K562 (cell line): ENCODE measurements around the gene ERP44. TPM values are rescaled to one million over a fixed set of nuclear protein-coding genes. Genes with fewer than 3 reads are reported as not detected.

ENCODE experiments used
- ATAC-seq: fragments of 200-7000 bp; cut with Tn5 transposase; 3 replicates; pipeline ENCODE4 v1.9.1; 2020; ENCODE audit warnings: moderate library complexity
- BruUV-seq: library from RNA; stranded (reverse); fragments of 400-500 nt; replicated peaks from 2 replicates; lab custom pipeline; 2021; lab: Mats Ljungman, UMichigan
- CTCF ChIA-PET: fragments of 300-600 bp; formaldehyde crosslinking; extraction: SDS; loops from one replicate; lab custom pipeline; 2021; ENCODE audit warnings: low intra/inter-chr PET ratio; lab: Yijun Ruan, JAX
- POLR2A ChIA-PET: fragments of 300-600, 350-650 bp; sonication (Branson Sonifier 250); formaldehyde crosslinking; extraction: SDS; loops from one replicate; lab custom pipeline; 2021; ENCODE audit warnings: antibody characterized with exemption, inconsistent platforms; lab: Yijun Ruan, JAX
- DNase-seq, 4 experiments: peaks; one replicate each; pipeline versions ENCODE4 v3.0.0 to v3.0.0-alpha.2; 2011 to 2018; ENCODE audit warnings: low spot score in 3 of 4, mixed read lengths in 3 of 4; ENCODE audit errors: extremely low read depth in 1 of 4
- FAIRE-seq: peaks from 2 replicates; lab custom pipeline; 2011; peaks lifted over from hg19 to GRCh38; lab: Jason Lieb, UNC
- H2AFZ ChIP-seq: 2 replicates; pipeline ENCODE4 v1.6.0; 2011; ENCODE audit warnings: low read depth, low read length, control low read depth, inconsistent platforms
- H3K27ac ChIP-seq: fragments of 200-600 bp; 3 replicates; pipeline ENCODE4 v1.8.0; 2011; ENCODE audit warnings: low read depth, mild to moderate bottlenecking, control low read depth, inconsistent platforms, low read length, moderate library complexity, mixed read lengths; ENCODE audit errors: extremely low read depth
- H3K27me3 ChIP-seq, 2 experiments: fragments of 300-600 bp in 1 of 2; 2 replicates in 1 of 2; 3 replicates in 1 of 2; pipeline versions ENCODE4 v1.6.0 to v1.8.0; 2011; ENCODE audit warnings: inconsistent platforms in 2 of 2, low read length in 2 of 2, mild to moderate bottlenecking in 1 of 2, mixed read lengths in 1 of 2, moderate library complexity in 1 of 2; ENCODE audit not compliant: control insufficient read depth in 2 of 2, insufficient read depth in 2 of 2
- H3K36me3 ChIP-seq: fragments of 300-600 bp; 3 replicates; pipeline ENCODE4 v1.8.0; 2011; ENCODE audit warnings: mild to moderate bottlenecking, low read length, inconsistent platforms; ENCODE audit not compliant: control insufficient read depth, insufficient read depth
- H3K4me1 ChIP-seq, 2 experiments: fragments of 200-600 bp in 1 of 2; replicated peaks in 1 of 2; 2 replicates in 1 of 2; 3 replicates in 1 of 2; pipeline versions ENCODE4 v1.5.1 to v1.8.0; 2011; ENCODE audit warnings: inconsistent platforms in 2 of 2, low read length in 2 of 2, mild to moderate bottlenecking in 1 of 2, mixed read lengths in 1 of 2, moderate library complexity in 1 of 2; ENCODE audit not compliant: control insufficient read depth in 2 of 2, insufficient read depth in 2 of 2
- H3K4me2 ChIP-seq: 2 replicates; pipeline ENCODE4 v1.6.1; 2011; ENCODE audit warnings: low read length, control low read depth, inconsistent platforms, mixed read lengths; ENCODE audit not compliant: insufficient read depth
- H3K4me3 ChIP-seq: fragments of 200-600 bp; sonication (generic), shearing (Covaris generic); 2 replicates; pipeline ENCODE4 v1.5.1; 2016; ENCODE audit warnings: control low read depth, inconsistent platforms
- H3K79me2 ChIP-seq: fragments of 200-600 bp; 3 replicates; pipeline ENCODE4 v1.8.0; 2011; ENCODE audit warnings: low read length, inconsistent platforms; ENCODE audit not compliant: control insufficient read depth, insufficient read depth
- H3K9ac ChIP-seq, 2 experiments: 2 replicates each; pipeline versions ENCODE4 v1.6.0 to v1.6.1; 2011; ENCODE audit warnings: low read depth in 2 of 2, low read length in 2 of 2, control low read depth in 1 of 2, inconsistent platforms in 1 of 2, mild to moderate bottlenecking in 1 of 2, mixed read lengths in 1 of 2; ENCODE audit not compliant: insufficient read depth in 1 of 2
- H3K9me1 ChIP-seq: one replicate; pipeline ENCODE4 v1.6.0; 2011; ENCODE audit warnings: inconsistent platforms, mild to moderate bottlenecking, low read length, moderate library complexity; ENCODE audit not compliant: control insufficient read depth, insufficient read depth
- H3K9me3 ChIP-seq: replicated peaks from 2 replicates; pipeline ENCODE4 v1.5.1; 2011; ENCODE audit warnings: low read depth, low read length, inconsistent platforms; ENCODE audit not compliant: control insufficient read depth, insufficient read depth
- H4K20me1 ChIP-seq: replicated peaks from 2 replicates; pipeline ENCODE4 v1.6.1; 2011; ENCODE audit warnings: low read length, inconsistent platforms, mixed read lengths; ENCODE audit not compliant: control insufficient read depth, insufficient read depth
- CBX1 ChIP-seq: sonication (generic); IDR thresholded peaks from 2 replicates; pipeline ENCODE4 v1.6.1; 2016; ENCODE audit warnings: antibody characterized with exemption, low read depth, mild to moderate bottlenecking
- DACH1 ChIP-seq: fragments of 450-650 bp; IDR thresholded peaks from 2 replicates; pipeline ENCODE4 v1.6.1; 2018; ENCODE audit not compliant: partially characterized antibody
- ESRRA ChIP-seq: fragments of 450-650 bp; IDR thresholded peaks from 2 replicates; pipeline ENCODE4 v1.6.1; 2014; ENCODE audit warnings: low read depth, mild to moderate bottlenecking, moderate library complexity, borderline replicate concordance
- FOXA3 ChIP-seq, 2 experiments: fragments of 450-650 bp in 1 of 2; sonication (generic) in 1 of 2; formaldehyde crosslinking; IDR thresholded peaks in 1 of 2; conservative IDR thresholded peaks in 1 of 2; 2 replicates each; pipeline versions ENCODE4 v1.4.0 to v1.8.0; 2020 to 2022; ENCODE audit warnings: mild to moderate bottlenecking in 2 of 2, missing genetic modification reagents in 1 of 2
- FOXJ2 ChIP-seq: fragments of 200-800 bp; sonication (Bioruptor generic); IDR thresholded peaks from 2 replicates; pipeline ENCODE4 v1.6.1; 2016; ENCODE audit warnings: missing genetic modification characterization, missing compliant biosample characterization
- GABPA ChIP-seq: fragments of 200-800 bp; sonication (Bioruptor generic); conservative IDR thresholded peaks from 2 replicates; pipeline ENCODE4 v1.6.1; 2016; ENCODE audit warnings: low read depth, missing genetic modification characterization, missing compliant biosample characterization
- GMEB1 ChIP-seq: fragments of 250-450 bp; sonication (Bioruptor Pico); IDR thresholded peaks from 2 replicates; pipeline ENCODE4 v1.4.0; 2020; ENCODE audit warnings: mild to moderate bottlenecking
- HNRNPLL ChIP-seq: fragments of 200-400 bp; formaldehyde crosslinking; IDR thresholded peaks from 2 replicates; pipeline ENCODE4 v1.6.1; 2017; ENCODE audit warnings: low read length, low read depth, mild to moderate bottlenecking; ENCODE audit not compliant: poor library complexity, severe bottlenecking
- MYBL2 ChIP-seq, 2 experiments: fragments of 450-650 bp in 1 of 2; sonication (generic) in 1 of 2; formaldehyde crosslinking in 1 of 2; IDR thresholded peaks; 2 replicates each; pipeline versions ENCODE4 v1.6.1 to v1.8.1; 2017 to 2022; ENCODE audit warnings: borderline replicate concordance in 1 of 2, inconsistent platforms in 1 of 2, low read depth in 1 of 2, mild to moderate bottlenecking in 1 of 2, missing genetic modification reagents in 1 of 2, moderate library complexity in 1 of 2
- RAD21 ChIP-seq, 2 experiments: fragments of 250-450 bp in 1 of 2; fragments of 450-650 bp in 1 of 2; sonication (Bioruptor Pico) in 1 of 2; formaldehyde crosslinking in 1 of 2; IDR thresholded peaks in 1 of 2; conservative IDR thresholded peaks in 1 of 2; 2 replicates each; pipeline versions ENCODE4 v1.4.0 to v1.8.0; 2020 to 2022; ENCODE audit warnings: mild to moderate bottlenecking in 2 of 2, moderate library complexity in 1 of 2
- SOX6 ChIP-seq: fragments of 450-650 bp; IDR thresholded peaks from 2 replicates; pipeline ENCODE4 v1.6.1; 2014; ENCODE audit warnings: mild to moderate bottlenecking
- ZNF24 ChIP-seq: fragments of 450-650 bp; IDR thresholded peaks from 2 replicates; pipeline ENCODE4 v1.6.1; 2016
- ZNF561 ChIP-seq: fragments of 450-650 bp; formaldehyde crosslinking; conservative IDR thresholded peaks from 2 replicates; pipeline ENCODE4 v1.4.0; 2020; ENCODE audit warnings: mild to moderate bottlenecking, moderate library complexity
- WGBS: fragments of 100-300 bp; shearing (Covaris generic); methylation state at CpG from one replicate; pipeline ENCODE4 v1.1.6; 2016; ENCODE audit warnings: low coverage, mixed read lengths; ENCODE audit not compliant: insufficient coverage; ENCODE audit errors: missing lambda C conversion rate; 5-methylcytosine and 5-hydroxymethylcytosine counted together
- in situ Hi-C: fragments of 300-500 bp; cut with MboI; formaldehyde crosslinking; loops from 4 replicates; pipeline ENCODE4 v1.15.0; 2018; ENCODE audit warnings: inconsistent platforms, mixed read lengths
- intact Hi-C: fragments of 100-400 bp; cut with micrococcal nuclease; formaldehyde crosslinking; loops from 2 replicates; pipeline ENCODE4 v1.14.2; 2022
- polyA plus RNA-seq, 8 experiments: library from polyadenylated mRNA; depleted of rRNA in 4 of 8; stranded (reverse) in 5 of 8; unstranded in 3 of 8; fragments of >200 nt; fragmentation: Nextera tagmentation in 2 of 8; fragmentation: Illumina TruSeq in 1 of 8; extraction: Ambion mirVana in 2 of 8; extraction: Trizol in 1 of 8; gene quantifications; 2 replicates each; pipeline versions ENCODE4 v1.2.1 to v1.2.3, GENCODE V29; 2011 to 2014; ENCODE audit warnings: inconsistent platforms in 1 of 8, missing spikeins in 1 of 8
- total RNA-seq, 7 experiments: library from RNA; depleted of rRNA in 6 of 7; stranded (reverse); fragments of >200 nt in 6 of 7; fragmentation: Illumina TruSeq in 2 of 7; extraction: Trizol in 2 of 7; gene quantifications; 2 replicates each; pipeline versions ENCODE4 v1.2.1 to v1.2.3, GENCODE V29; 2011 to 2021; ENCODE audit warnings: low replicate concordance in 1 of 7
- TF ChIP-seq, protein P1 (sequence below): fragments of 250-450 bp; sonication (Bioruptor Pico); IDR thresholded peaks from 2 replicates; pipeline ENCODE4 v1.8.0; 2022; ENCODE audit warnings: moderate library complexity, mild to moderate bottlenecking, inconsistent platforms
- TF ChIP-seq, protein P2 (sequence below): fragments of 250-450 bp; sonication (Bioruptor Pico); IDR thresholded peaks from 2 replicates; pipeline ENCODE4 v1.5.0; 2021; ENCODE audit warnings: mild to moderate bottlenecking, moderate library complexity

Gene ERP44
- total and polyA plus RNA-seq, 9 of the 15 experiments (the other 6 are each of a cell fraction or from before 2014, with no cell fraction given), result 9.2 to 23.4 (median 13.6) TPM

DNA sequence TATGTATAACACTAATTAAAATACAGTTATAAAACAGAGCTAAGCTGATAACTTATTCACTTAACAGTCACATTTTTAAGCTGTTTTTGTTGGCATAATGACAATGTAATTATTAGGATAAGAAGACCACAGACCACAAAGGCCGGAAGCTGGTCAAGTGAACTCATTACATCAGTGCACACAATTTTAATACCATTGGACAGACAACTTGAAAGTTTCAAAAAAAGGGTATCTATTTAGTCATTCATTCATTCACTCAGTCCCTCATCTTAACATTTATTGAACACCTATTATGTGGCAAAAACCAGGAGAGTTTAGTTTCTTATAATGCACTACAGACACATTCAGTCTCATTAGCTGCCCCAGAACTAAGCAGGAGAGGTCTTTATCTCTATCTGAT lies 11.6 kb downstream of the ERP44 start:
- H4K20me1 ChIP-seq, result no peaks in the 10 kb centered on the region
- no peak overlapping the region for H2AFZ ChIP-seq
- ATAC-seq (no peak), DNase-seq (no peak), FAIRE-seq (no peak)
- peak overlapping the region; percentile 6; the same call in 1 of the 2 replicates for H3K4me2 ChIP-seq
- no TSS peak for BruUV-seq
- H3K9me3 ChIP-seq, result peaks cover 2% of the 10 kb centered on the region; the same call in 1 of the 2 replicates
- H3K27me3 ChIP-seq, result no peaks in the 10 kb centered on the region
- no peaks in the 10 kb centered on the region for H3K9me1 ChIP-seq
- POLR2A ChIA-PET, result interaction anchor here (0.6 to 5.1 kb wide), 3 partner anchors 9 to 44 kb away, joined by 3 to 35 read pairs (median 3); no protein-coding TSS in a partner anchor
- CTCF ChIA-PET, result no interaction called here
- H3K79me2 ChIP-seq, result peaks cover 94% of the 10 kb centered on the region
- H3K4me1 ChIP-seq, result peaks cover 4 to 18% of the 10 kb centered on the region in 2 experiments; a peak in 3 of 5 replicates
- intact Hi-C loops (loop anchor here (2.0 kb wide), 1 partner anchor 16 kb away; no protein-coding TSS in a partner anchor), in situ Hi-C loops (no loop called here)
- H3K4me3 ChIP-seq, result no peak overlapping the region
- WGBS, result 36% methylated on average over 1 of the region's 1 CpG
- 0 out of 3 replicates have a peak, but pooled peaks cover under 1% of the 10 kb centered on the region for H3K36me3 ChIP-seq
- peak overlapping the region in 1 of 2 experiments; percentile 15; a peak in 1 of 4 replicates for H3K9ac ChIP-seq
- H3K27ac ChIP-seq, result peak overlapping the region; percentile 46; the same call in 1 of the 3 replicates
- TF ChIP-seq HNRNPLL (no peak), MYBL2 (IDR thresholded peaks at IDR 0.05; ENCODE audit: low read depth) (peak; percentile 48; the same call in 1 of the 2 replicates), MYBL2 (CRISPR knock-in tag; IDR thresholded peaks at IDR 0.05; ENCODE audit: borderline replicate concordance) (no peak), FOXA3 (CRISPR knock-in tag; conservative IDR thresholded peaks at IDR 0.05 in 1 of 2, IDR thresholded peaks at IDR 0.05 in 1 of 2) (peak in 1 of 2 experiments; percentile 30; a peak in 1 of 4 replicates), ZNF561 (CRISPR knock-in tag) (no peak), DACH1 (peak; percentile 47), ESRRA (peak; percentile 43; the same call in 1 of the 2 replicates), CBX1 (no peak), SOX6 (0 out of 2 replicates have a peak, but pooled peaks have one; percentile 44), RAD21 (CRISPR knock-in tag; conservative IDR thresholded peaks at IDR 0.05 in 1 of 2, IDR thresholded peaks at IDR 0.05 in 1 of 2) (no peak), GABPA (tag) (peak; percentile 43), ZNF24 (peak; percentile 87), GMEB1 (CRISPR knock-in tag) (no peak), FOXJ2 (tag) (0 out of 2 replicates have a peak, but pooled peaks have one; percentile 11)
- TF ChIP-seq, protein P1, sequence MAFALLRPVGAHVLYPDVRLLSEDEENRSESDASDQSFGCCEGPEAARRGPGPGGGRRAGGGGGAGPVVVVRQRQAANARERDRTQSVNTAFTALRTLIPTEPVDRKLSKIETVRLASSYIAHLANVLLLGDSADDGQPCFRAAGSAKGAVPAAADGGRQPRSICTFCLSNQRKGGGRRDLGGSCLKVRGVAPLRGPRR (CRISPR knock-in tag), result no peak
- TF ChIP-seq, protein P2, sequence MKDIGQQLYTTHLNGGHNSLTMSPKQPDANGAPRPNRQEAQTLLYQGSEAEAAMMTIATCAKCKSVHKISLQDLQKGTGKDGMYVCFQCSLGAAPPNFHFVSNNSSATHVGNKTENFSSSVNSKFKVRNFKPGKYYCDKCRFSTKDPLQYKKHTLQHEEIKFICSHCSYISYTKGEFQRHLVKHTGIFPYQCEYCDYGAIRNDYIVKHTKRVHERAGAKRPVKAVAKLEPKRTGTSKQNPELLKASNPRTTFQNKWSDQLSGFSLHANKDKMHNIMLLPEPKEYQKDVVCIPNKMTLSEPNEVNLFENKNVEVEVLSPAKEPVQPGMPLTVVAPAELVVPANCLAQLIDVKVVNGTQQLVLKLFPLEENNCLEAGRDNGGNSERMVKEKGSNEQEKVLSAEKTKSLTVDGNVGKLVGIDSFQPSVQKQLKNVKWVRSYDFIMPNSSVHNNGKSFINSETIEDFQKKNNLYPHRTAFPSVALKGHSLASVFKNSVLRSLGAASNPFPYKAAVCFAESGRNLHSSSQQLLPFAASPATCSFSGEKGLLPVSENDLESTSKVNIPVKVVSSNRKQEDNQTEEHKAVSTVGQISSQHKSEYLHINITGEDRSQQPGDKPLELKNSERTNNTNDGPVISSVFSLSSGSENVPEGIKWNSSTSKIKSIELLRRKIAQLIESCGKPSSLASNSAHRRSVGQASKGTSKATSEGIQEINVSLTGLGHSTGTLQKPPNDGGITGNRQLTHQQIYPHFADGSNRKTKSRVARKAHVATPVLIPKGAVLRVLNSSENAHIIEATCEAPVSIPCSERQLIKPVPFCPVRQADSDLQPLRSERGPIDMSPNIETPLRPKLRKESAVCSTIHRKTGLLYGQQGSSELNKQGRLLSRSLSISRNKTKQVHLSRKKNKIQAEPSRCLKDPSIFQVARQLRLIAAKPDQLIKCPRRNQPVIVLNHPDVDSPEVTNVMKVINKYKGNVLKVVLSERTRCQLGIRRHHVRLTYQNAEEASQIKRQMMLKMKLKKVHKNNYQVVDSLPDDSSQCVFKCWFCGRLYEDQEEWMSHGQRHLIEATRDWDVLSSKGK, result no peak
